Suppressor macrophage treated with lipopolysaccharide for 4 hours (primary cell): ENCODE results near the gene CD40.

ENCODE experiments used
- DNase-seq: peaks from one replicate; pipeline ENCODE4 v3.0.0-alpha.2; 2020

Gene CD40

DNA sequence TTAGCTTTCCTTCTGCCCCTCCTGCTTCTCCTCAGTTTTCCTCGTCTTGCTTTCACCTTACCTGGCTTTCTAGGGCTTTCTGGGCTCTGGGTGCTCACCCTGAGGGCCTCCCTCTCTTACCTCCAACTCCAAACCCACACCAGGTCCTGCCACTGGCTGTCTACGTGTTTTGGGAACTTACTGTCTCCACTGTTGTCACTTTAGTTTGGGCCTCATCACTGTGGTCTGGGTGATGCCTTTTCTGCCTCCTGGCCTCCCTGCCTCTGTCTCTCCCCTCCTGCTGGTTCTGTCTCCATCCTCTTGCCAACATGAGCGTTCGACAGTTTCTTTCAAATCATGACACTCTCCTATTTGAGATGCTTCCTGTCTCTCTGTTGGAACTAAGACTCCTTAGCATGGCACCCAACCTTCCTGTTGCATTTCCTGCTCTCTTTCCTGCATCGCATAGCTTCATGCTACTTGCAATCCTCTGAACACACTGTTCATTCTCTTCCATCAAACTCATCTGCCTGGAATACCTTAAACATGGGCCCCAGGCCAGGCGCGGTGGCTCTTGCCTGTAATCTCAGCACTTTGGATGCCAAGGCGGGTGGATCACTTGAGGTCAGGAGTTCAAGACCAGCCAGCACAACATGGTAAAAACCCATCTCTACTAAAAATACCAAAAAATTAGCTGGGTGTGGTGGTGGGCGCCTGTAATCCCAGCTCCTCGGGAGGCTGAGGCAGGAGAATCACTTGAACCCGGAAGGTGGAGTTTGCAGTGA, 5.5 kb downstream of the CD40 start:
- no peak for DNase-seq

DNA sequence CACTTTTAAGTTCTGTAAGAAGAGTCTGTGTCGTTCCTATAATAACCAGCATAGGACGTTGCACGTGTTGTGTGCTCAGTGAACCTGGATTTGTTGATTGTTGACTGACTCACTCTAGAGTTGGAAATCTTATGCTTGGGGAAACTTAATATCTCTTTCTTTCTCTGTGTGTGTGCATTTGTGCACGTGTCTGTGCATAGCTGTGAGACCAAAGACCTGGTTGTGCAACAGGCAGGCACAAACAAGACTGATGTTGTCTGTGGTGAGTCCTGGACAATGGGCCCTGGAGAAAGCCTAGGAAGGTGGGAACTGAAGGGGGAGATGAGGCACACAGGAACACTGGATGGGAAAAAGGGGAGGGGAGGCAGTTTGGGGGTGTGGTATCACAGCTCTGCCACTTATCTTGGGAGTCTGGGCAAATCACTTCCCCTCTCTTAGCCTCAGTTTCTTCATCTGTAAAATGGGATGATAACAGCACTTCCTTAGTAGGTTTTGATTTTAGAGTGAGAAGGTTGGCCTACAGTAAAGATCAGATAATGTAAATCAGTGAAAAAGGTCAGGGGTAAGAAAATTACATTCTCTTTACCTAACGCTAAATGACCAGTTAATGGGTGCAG, 8.4 kb downstream of the CD40 start:
- no peak for DNase-seq

DNA sequence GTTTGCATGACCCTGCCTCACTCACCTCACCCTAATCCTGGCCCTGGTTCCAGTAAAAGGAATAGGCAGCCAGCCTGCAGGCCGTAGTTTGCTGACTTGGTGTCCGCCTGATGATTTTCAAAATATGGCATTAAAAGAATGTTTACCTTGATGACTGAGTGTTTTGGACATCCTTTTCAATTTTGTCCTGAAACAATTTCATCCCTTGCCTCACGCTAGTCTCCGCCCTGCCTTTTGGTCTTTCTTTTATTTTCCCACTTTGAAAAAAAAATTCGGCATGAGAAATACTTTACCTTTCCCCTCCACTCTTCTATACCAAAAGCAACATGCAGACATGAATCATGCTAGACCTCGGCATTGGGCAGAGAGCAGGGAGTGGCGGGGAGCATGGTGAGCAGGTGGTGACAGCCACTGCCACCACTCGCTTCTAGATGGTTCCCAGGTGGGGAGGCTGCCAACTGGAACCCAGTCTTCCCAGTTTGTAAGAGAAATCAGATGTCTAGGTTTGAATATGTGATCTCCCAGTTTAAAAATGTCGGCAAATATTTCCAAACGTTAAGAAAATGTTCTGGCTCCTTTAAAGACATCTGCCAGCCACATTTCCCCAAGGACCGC, 9.4 kb downstream of the CD40 start:
- no peak for DNase-seq

DNA sequence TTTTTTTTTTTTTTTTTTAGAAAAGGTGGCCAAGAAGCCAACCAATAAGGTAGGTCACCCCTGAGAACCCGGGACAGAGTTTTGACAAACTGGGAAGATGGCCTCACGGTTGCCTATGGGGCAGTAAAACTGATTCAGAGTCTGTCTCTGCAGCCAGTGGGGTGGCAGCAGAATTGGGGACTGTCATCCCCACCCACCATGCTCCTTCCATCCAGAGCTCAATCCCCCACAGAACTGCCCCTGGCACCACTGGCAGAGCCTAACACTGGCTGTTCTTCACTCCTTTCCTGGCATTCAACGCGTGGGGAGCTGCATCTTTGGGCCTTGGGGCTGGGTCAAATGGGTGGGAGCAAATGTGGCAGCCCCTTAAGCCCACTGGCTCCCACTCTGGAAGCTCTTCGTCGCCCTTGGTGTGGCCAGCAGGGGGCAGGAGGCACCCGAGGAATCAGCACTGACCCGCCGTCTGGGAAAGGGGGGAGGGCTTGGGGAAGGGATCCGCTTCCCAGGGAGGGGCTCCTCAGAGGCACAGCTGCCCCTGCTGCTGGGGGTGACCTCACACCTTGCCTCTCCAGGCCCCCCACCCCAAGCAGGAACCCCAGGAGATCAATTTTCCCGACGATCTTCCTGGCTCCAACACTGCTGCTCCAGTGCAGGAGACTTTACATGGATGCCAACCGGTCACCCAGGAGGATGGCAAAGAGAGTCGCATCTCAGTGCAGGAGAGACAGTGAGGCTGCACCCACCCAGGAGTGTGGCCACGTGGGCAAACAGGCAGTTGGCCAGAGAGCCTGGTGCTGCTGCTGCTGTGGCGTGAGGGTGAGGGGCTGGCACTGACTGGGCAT, 10.4 kb downstream of the CD40 start:
- DNase-seq: peak; percentile 21

DNA sequence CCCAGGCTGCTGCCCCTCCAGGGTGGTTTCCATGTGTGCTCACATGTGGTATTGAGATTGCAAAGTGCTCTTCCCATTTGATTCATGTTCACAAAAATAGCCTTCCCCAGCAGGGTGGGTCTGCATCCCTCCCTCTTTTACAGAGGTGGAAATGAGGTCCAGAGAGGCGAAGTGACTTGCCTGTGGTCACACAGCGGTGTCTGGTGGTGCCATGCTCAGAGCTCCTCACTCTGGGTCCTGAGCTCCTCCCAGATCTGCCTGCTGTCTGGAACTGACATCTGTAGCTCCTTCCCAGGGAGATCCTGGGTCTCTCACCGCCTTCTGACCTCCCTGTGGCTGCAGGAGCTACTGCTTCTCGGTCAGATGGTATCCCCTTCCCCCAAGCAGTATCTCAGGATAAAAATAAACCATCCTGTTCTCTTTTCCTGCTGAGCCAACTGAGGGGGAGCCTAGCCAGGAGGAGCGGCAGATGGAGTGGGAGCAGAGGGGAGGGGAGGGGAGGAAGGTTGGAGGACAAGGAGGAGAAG, 11.9 kb downstream of the CD40 start:
- DNase-seq: no peak

DNA sequence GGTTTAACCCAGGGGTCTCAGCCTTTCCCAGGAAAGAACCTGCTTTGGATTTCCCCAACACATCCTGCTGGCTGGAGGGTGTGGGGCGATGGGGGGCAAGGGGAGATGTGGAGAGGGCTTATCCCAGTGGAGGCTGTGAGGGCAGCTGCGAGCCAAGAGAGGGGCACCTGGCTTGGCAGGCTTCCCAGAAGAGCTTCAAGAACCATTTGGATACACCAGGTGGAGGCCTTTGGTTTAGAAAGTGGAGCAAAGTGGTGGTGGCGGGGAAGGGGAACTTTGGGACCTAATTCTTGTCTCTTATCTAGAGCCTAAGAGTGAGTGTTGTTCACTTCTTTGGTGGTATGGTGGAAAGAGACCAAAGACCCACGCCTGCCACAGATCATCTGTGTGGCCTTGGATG, 12.4 kb downstream of the CD40 start:
- peak; percentile 21 for DNase-seq

DNA sequence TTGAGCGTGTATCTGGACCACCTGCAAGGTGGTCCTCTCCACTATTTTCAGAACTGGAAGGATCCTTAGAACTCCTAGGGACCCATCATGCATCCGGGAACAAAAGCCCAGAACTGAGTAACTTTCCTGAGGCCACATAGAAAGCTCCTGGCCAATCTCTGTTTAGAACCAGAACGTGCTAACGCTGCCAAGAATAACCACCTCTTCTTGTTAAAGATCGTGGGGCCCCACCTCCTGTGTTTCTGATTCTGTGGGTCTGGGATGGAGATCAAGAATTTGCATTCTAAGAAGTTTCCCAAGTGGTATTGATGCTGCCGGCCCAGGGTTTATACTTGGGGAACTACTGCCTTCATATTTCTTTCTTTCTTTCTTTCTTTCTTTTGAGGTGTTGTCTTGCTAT, 13.3 kb downstream of the CD40 start:
- DNase-seq: no peak

DNA sequence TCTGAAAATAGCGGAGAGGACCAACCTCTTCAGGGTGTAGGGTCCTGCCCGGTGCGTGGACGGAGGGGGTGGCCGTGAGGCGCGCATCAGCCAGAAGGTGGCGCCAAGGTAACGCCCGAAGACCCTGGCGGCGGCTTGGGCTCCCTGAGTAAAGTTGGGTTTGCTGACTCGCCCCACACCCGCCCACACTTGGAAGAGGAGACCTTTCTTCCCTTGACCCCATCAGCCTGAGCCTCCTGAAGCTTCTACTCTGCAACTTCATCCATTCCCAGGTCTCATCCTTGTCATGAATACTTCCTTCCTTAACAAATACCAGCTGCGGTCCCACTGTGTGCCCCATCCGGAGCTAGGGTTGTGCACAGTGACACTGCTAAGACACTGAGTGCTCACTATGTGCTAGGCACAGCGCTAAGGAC, 14.6 kb downstream of the CD40 start:
- DNase-seq: peak; percentile 78

DNA sequence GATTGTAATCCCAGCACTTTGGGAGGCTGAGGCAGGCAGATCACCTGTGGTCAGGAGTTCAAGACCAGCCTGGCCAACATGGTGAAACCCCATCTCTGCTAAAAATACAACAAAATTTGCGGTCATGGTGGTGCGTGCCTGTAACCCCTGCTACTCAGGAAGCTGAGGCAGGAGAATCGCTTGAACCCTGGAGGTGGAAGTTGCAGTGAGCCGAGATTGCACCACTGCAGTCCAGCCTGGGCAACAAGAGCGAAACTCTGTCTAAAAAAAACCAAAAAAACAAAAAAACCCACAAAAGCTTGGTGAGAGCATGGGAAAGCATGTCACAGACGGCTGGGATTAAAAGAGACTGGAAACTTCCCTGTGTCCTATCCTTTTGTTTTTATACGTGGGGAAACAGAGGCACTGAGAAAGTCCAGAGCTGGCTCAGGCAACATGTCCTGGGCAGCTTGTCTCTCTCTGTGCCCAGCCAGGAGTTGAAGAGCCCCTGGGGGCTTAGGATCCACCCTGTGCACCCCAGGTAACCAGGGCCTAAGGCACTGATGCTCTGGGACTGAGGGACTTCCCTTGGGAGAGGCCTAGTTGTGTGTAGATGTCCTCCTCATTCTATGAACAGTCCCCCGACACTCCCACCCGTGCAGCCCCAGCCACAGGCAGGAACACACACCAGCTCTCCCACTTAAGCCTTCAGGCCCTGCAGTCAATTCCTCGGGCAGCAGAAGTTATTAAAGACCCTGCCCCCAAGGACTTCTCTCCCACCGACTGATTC, 16.0 kb downstream of the CD40 start:
- no peak for DNase-seq

DNA sequence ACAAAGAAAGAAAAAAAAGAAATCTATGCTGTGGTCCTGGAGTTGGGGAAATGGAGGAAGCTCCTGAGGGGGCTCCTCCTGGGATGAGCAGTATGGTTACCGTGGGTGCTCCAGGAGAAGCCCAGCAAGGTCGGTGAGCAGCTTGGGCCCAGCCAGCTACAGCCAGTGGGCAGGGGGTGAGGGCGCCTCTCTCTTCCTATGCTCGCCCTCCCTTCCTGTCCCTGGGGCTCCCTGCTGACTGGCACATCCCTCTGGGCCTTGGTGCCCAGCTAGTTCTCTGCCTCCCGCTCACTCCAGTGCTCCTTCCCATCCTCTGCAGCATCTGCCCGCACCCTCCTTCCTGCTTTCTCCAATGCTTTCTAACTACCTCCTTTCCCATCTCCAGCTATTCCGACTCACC, 16.6 kb downstream of the CD40 start:
- DNase-seq: no peak

DNA sequence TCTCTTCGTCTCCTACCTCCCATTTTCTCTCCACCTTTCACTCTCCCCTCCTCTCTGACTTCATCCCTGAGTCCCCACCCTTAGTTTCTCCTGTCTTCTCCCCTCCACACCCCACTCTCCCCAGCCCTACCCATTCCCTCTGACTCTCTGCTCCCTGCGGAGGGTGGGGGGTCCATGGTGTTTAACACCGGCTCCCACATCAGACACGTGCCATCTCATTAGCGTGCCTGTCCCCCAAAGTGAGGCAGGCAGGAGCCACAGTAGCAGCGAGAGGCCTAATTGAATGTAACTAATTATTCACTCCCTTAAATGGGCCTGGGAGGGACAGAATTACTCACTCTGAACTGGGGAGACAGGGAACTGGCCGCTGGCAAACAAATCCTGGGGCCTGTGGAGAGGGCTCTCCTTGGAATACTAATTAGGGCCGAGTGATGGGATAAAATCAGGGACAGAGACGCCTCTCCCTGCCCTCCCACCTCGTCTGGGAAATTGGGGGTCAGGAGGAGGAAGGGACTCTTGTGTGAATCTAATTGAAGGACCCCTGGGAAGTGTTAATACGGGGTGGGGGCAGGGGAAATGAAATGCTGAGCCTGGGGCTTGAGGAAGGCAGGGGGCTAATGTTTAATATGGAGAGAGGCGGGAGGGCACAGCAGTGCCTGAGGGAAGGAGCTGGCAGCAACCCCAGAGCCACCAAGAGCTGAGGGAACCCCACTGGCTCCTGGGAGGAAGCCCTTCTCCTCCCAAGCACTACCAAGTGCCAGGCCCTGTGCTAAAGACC, 17.9 kb downstream of the CD40 start:
- DNase-seq: no peak

DNA sequence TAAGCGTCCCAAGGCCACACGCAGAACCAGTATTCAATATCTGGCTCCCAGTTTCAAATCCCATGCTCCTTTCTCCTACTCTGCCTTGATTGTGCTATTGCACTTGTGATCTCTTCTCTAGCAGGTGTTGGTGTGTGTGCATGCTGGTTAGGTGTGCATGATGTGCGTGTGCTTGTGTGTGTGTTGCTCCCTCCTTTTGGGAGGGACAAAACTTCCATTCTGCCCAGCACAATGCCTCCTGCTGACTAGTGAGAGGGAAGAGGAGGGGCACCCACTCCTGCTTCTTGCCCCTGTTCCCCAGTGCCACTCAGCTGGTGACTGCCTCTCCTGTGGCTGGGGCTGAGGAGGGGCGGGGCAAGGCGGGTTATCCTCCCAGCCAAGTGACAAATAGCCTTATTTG, 19.7 kb downstream of the CD40 start:
- no peak for DNase-seq

DNA sequence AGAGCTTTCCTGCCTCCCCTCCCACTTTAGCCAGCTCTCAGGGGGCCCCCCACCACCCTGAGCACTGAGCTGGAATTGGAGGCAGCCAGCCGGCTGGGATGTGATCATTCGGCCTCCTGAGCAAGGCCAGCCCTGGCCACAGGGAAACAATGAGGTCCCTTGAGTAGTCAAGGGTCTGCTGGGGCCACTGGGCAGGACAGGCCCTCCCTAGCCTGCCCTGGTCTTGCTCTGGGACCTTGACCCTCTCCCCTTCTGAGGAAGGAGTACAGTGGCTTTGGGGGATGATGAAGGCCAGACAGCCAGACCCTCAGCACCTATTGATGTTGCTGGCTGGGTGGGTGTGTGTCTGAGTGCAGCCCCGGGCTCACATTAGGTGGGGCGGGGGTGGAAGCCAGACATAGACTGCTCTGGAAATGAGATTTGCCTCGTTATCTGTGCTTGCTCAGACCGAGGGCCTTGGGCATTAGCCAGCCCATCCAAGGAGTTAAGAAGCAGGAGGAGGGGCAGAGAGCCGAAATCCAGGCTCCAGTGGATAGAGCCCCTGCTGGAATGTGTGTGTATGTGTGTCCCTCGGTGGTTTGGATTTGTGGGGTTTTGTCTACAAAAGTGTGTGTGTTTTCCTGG, 21.3 kb downstream of the CD40 start:
- DNase-seq: no peak

DNA sequence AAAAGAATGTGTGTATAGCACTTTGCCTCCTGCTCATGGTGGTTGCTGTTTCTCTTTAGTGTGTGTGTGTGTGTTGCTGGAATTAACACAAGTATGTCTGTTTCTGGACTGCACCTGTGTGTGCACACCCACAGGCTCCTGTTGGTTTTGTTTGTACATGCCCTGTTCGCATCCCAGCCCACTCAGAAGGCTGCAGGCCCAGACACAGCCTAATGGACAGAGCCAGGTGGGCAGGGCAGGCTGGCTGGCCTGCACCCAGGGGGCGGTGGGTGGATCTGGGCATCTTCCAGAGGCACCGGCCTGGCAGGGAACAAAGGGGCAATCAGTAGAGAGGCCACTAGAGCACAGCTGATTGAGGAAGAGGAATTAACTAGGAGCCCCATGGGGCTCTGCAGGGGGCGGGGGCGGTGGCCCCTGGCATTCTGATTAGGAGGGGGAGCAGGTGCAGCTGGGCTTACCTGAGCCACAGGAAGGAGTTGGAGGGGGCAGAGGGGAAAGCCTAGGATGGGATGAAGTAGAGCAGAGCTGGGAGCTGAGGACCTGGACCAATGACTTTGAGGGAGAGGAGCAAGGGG, 21.9 kb downstream of the CD40 start:
- DNase-seq: no peak

DNA sequence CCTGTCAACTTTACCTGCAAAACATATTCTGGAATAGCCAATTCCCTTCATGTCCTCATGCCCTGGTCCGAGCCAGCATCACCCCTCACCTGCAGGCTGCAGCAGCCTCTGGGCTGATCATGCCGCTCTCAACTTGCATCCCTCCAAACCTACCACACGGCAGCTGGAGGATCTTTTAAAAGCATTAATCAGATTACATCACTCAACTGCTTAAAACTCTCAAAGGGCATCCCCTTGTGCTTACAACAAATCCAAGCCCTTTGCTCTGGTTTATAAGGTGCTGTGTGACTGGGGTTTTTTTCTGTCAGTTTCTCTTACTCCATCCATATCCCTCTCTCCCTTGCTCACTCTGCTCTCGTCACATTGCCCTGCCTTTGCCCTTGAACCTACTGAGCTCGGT, 24.0 kb downstream of the CD40 start:
- DNase-seq: no peak

DNA sequence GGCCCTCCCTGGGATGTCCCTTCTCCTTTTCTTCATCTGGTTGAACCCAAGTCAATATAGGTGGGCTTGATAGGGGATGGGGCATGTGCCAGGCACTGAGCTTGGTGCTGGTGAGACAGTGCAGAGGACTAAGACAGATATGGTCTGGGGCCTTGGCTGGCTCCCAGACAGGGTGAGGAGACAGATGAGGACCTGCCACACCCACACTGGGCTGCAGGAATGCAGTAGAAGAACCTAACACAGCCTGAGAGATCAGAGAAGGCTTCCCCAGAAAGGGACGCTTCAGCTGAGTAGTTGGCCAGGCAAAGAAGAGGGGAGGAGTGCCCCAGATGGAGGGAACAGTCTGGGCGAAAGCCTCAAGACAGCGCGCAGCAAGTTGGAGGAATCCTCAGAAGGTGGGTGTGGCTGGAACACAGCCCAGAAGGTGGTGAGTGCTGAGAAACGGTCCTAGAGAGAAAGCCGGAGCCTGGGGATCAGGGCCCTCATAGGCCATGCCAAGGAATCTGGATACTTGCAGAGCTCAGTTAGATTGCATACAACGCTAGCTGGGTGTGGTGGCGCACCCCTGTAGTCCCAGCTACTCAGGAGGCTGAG, 26.4 kb downstream of the CD40 start:
- DNase-seq: no peak

DNA sequence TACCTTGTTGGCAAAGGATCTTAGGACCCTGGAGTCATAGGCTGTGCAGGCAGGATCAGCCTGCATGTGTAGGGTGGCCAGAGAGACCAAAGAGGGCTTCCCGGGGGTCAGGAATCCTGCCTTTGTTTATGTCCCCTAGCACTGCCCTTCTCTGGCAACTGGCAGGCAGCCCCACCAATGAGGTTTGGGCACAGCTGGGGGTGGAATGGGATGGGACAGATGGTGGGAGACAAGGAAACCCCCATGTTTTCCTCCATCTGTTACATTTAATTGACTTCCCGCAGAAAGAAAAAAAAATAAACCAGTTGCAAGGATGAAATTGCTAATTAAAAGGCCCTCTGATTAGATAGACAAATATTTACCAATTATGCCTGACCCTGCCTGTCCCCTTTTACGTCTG, 27.6 kb downstream of the CD40 start:
- DNase-seq: no peak

DNA sequence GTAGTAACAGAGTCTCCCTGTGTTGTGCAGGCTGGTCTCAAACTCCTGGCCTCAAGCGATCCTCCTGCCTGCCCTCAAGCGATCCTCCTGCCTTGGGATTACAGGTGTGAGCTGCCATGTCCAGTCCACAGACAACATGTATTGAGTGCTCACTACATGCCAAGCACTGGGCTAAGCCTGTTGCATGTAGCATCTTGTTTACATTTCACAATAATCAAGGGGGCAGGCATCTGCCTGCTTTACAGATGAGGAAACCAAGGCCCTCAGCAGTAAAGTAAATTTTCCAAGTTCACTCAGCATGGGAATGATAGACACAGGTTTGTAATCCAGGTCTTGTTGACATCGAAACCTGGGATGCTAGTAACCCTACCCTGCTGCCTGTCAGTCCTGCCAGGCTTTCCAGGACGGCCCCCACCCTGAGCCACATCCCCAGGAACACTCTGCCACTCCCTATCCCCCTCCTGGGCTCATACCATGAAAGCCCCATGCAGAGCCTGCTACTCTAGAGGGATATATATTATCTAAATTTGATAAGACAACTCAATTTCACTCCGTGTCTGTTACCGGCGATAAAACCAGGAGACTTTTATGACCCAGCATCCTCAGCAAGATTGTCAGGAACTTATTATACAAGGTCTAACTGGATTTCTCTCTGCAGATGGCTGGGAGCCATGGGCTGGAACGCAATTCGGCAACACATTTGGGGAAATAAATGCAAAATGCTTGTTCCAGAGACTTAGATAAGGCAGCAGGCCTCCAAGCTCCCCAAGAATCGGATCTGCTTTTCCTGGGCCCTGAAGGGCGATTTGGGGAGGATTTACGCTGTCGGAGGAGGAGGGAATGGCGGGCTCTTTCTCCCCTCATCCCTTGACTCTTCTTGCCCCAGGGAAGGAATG, 30.4 kb downstream of the CD40 start:
- DNase-seq: no peak

DNA sequence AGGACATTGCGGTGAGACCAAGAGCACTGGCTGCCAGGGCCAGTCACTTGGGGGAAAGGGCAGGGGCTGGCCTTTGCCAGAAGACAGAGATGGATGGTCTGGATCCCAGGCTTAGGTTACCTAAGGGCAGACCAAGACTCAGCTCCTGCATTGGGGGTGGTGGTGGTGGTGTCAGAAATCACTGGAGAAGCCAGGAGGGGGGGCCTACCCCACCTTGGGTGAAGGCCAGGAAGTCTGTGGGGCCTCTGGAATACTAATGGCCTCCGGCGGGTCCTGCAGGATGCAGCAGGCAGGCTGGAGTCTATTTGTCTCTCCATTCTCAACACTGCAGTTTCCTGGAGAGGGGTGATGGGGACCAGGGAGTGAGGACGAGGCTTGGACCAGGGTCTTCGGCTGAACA, 32.8 kb downstream of the CD40 start:
- DNase-seq: no peak
